ENCODE results near the gene TMEM151A. TPM values are rescaled to one million over a fixed set of nuclear protein-coding genes. Genes with fewer than 3 reads are reported as not detected.

TMEM151A gene
- total and polyA plus RNA-seq, 2 of the 4 experiments (the other 2 are of a cell fraction): 0.03 TPM; not detected in 1

DNA sequence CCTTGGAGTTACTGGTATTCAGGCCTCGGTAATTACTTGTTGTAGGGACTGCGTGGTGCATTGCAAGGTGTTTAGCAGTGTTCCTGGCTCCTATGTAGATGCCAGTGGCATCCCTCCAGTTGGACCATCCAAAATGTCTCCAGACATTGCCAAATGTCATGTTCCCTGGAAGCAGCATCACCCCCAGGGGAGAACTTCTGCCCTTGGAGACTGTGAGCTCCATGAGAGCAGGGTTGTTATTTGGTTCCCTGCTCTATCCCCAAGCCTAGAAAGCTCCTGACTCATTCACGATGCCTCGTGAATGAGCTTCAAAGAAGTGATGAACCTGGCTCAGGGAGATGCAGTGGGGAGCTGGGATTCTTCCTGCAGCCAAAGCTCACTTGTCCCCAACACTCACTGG is 29.9 kb downstream of the TMEM151A start:
- intact Hi-C loops (cut with micrococcal nuclease): no loop called here
- no peak overlapping the region for H2BK5ac ChIP-seq (ENCODE audit: low read depth, low read length, poor library complexity, severe bottlenecking)
- H3K36me3 ChIP-seq (ENCODE audit: control insufficient read depth, insufficient read depth, low read length): no peaks in the 10 kb centered on the region
- dilution Hi-C loops (cut with HindIII; ENCODE audit: low sequenced_read_pairs, unreplicated experiment): no loop called here
- in situ Hi-C loops (cut with MboI; ENCODE audit: low sequenced_read_pairs): no loop called here
- H3K4me1 ChIP-seq (ENCODE audit: control insufficient read depth, insufficient read depth, low read length): peaks cover 42% of the 10 kb centered on the region
- H3K27me3 ChIP-seq (ENCODE audit: control insufficient read depth, insufficient read depth, low read length): no peaks in the 10 kb centered on the region
- no peak overlapping the region for H3K4ac ChIP-seq (ENCODE audit: low read depth, low read length)
- TF ChIP-seq MXI1 (IDR thresholded peaks at IDR 0.05; ENCODE audit: borderline replicate concordance, low read depth, low read length): no peak
- TF ChIP-seq, protein P1, sequence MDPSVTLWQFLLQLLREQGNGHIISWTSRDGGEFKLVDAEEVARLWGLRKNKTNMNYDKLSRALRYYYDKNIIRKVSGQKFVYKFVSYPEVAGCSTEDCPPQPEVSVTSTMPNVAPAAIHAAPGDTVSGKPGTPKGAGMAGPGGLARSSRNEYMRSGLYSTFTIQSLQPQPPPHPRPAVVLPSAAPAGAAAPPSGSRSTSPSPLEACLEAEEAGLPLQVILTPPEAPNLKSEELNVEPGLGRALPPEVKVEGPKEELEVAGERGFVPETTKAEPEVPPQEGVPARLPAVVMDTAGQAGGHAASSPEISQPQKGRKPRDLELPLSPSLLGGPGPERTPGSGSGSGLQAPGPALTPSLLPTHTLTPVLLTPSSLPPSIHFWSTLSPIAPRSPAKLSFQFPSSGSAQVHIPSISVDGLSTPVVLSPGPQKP (IDR thresholded peaks at IDR 0.05; ENCODE audit: borderline replicate concordance, low read depth, low read length): no peak
- no peak for TF ChIP-seq SMC3 (IDR thresholded peaks at IDR 0.05; ENCODE audit: low read depth, low read length)
- TF ChIP-seq, protein P2, sequence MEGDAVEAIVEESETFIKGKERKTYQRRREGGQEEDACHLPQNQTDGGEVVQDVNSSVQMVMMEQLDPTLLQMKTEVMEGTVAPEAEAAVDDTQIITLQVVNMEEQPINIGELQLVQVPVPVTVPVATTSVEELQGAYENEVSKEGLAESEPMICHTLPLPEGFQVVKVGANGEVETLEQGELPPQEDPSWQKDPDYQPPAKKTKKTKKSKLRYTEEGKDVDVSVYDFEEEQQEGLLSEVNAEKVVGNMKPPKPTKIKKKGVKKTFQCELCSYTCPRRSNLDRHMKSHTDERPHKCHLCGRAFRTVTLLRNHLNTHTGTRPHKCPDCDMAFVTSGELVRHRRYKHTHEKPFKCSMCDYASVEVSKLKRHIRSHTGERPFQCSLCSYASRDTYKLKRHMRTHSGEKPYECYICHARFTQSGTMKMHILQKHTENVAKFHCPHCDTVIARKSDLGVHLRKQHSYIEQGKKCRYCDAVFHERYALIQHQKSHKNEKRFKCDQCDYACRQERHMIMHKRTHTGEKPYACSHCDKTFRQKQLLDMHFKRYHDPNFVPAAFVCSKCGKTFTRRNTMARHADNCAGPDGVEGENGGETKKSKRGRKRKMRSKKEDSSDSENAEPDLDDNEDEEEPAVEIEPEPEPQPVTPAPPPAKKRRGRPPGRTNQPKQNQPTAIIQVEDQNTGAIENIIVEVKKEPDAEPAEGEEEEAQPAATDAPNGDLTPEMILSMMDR (conservative IDR thresholded peaks at IDR 0.05; ENCODE audit: low read depth, low read length): no peak
- TF ChIP-seq RAD21 (IDR thresholded peaks at IDR 0.05; ENCODE audit: low read length): no peak
- TF ChIP-seq POLR2A (IDR thresholded peaks at IDR 0.05; ENCODE audit: low read depth, low read length): no peak
- no peak for TF ChIP-seq MAFK (IDR thresholded peaks at IDR 0.05; ENCODE audit: low read depth, low read length)
- TF ChIP-seq, protein P3, sequence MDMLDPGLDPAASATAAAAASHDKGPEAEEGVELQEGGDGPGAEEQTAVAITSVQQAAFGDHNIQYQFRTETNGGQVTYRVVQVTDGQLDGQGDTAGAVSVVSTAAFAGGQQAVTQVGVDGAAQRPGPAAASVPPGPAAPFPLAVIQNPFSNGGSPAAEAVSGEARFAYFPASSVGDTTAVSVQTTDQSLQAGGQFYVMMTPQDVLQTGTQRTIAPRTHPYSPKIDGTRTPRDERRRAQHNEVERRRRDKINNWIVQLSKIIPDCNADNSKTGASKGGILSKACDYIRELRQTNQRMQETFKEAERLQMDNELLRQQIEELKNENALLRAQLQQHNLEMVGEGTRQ (IDR thresholded peaks at IDR 0.05; ENCODE audit: low read depth, low read length): no peak
- no peak for TF ChIP-seq BHLHE40 (IDR thresholded peaks at IDR 0.05; ENCODE audit: low read depth, low read length)
- H3K27ac ChIP-seq (ENCODE audit: insufficient read depth, low read length): no peak overlapping the region
- peaks cover 2% of the 10 kb centered on the region for H4K20me1 ChIP-seq (ENCODE audit: insufficient read depth, low read length)
- no peak overlapping the region for H3K56ac ChIP-seq (ENCODE audit: extremely low read depth, insufficient read depth, low read length)
- H2AK9ac ChIP-seq (replicated peaks; ENCODE audit: low read depth, low read length, poor library complexity): no peak overlapping the region
- H3K79me1 ChIP-seq (ENCODE audit: low read depth in 1 of 2, low read length in 2 of 2): peaks cover 0 to 27% of the 10 kb centered on the region in 2 experiments; a peak in 2 of 4 replicates
- ATAC-seq (ENCODE audit: low read depth) (no peak), DNase-seq (no peak)
- H3K4me3 ChIP-seq (ENCODE audit: insufficient read depth, low read depth, low read length): no peak overlapping the region
- ChIA-PET POLR2A (ENCODE audit: unreplicated experiment) (interaction anchor here (1.2 kb wide), 1 partner anchor 9 kb away, joined by 4 read pairs; no protein-coding TSS in a partner anchor), CTCF (interaction anchor here (1.6 kb wide), 1 partner anchor 10 kb away, joined by 5 read pairs; no protein-coding TSS in a partner anchor)
- H2BK120ac ChIP-seq (ENCODE audit: low read depth, low read length): no peak overlapping the region
- no peak overlapping the region for H2AK5ac ChIP-seq (ENCODE audit: low read depth, low read length)
- H4K5ac ChIP-seq (ENCODE audit: low read depth, low read length): no peak overlapping the region
- H3K4me2 ChIP-seq (ENCODE audit: low read depth, low read length): no peak overlapping the region
- H2AFZ ChIP-seq (replicated peaks; ENCODE audit: low read length, poor library complexity): no peak overlapping the region
- H4K91ac ChIP-seq (ENCODE audit: insufficient read depth, low read depth, low read length): no peak overlapping the region
- WGBS, 2 experiments (ENCODE audit: extremely low coverage in 2 of 2, insufficient read length in 1 of 2): 80% methylated on average over 2 of the region's 4 CpGs; no CpG with 5 or more reads in 1 of the 2 experiments
- H3K9me3 ChIP-seq (ENCODE audit: control insufficient read depth, insufficient read depth, low read length): no peaks in the 10 kb centered on the region
- no peak overlapping the region for H2BK15ac ChIP-seq (ENCODE audit: low read depth, low read length)
- H3K18ac ChIP-seq (ENCODE audit: low read depth, low read length): no peak overlapping the region
- peaks cover 30% of the 10 kb centered on the region for H3K9me1 ChIP-seq (ENCODE audit: insufficient read depth, low read length)
- 0 out of 2 replicates have a peak overlapping the region, but pooled peaks have one; percentile 1 for H2BK20ac ChIP-seq (ENCODE audit: low read depth, low read length)
- BruUV-seq (replicated peaks): no TSS peak
- H3K9ac ChIP-seq (ENCODE audit: low read depth, low read length): no peak overlapping the region
- no peak overlapping the region for H3K23ac ChIP-seq (ENCODE audit: low read depth, low read length)
- H3K14ac ChIP-seq (replicated peaks; ENCODE audit: low read depth, low read length): no peak overlapping the region
- no peak overlapping the region for H4K8ac ChIP-seq (ENCODE audit: low read depth in 2 of 2, low read length in 2 of 2)

Measured in IMR-90 (cell line).